NCI-H82 treated with DMSO at 0.1 percent for 48 hours (cell line): ENCODE results near the gene ANTKMT.

Experiments used
- DNase-seq: peaks from one replicate; lab custom pipeline; 2025; ENCODE audit not compliant: unreplicated experiment; lab: John Stamatoyannopoulos, UW

The ANTKMT gene

DNA sequence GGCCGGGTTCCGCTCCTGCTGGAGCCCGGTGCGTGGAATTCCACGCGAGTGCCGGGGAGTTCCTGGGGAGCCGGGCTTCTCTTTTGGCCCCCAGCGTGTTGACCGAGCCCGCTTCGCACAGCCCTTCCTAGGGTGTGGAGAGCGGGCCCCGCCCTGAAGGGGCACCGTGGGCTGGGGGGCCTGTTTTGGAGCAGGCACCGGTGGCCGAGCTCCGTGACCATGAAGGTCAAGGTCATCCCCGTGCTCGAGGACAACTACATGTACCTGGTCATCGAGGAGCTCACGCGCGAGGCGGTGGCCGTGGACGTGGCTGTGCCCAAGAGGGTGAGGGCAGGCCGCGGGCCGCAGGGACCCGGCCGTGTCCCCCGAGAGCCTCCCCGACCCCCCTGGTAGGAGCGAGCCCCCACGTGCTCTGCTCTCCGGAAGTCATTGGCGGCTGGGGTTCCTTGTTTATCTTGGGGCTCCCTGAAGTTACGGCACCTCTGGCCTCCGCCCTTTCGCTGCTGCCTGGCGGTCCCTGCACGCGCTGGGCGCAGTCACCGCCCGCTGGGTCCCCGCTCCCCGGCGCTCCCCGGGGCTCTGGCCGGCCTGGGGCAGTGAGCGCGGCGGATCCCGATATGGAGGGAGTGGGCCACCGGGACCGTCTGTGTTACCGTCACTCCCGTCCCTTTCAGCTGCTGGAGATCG lies 6.5 kb downstream of the ANTKMT start:
- no peak for DNase-seq

DNA sequence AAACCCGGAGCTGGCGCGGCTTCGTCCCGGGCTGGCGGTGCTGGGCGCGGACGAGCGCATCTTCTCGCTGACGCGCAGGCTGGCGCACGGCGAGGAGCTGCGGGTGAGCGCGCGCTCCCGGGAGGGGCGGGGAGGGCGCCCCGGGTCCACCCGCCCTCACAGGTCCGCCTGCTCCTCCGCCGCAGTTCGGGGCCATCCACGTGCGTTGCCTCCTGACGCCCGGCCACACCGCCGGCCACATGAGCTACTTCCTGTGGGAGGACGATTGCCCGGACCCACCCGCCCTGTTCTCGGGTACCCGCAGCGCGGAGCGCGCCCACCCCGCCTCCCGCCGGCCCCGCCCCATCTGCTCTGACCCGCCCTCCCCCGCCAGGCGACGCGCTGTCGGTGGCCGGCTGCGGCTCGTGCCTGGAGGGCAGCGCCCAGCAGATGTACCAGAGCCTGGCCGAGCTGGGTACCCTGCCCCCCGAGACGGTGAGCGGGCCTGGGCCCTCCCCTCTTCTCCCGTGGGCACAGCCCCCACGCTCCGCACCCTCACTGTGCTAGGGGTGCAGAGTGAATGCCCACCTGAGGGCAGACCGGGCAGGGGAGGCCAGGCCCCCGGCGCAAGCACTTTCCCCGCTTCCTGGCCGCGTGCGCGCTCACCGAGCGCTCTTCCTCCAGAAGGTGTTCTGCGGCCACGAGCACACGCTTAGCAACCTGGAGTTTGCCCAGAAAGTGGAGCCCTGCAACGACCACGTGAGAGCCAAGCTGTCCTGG lies 7.4 kb downstream of the ANTKMT start:
- DNase-seq = peak; percentile 21

DNA sequence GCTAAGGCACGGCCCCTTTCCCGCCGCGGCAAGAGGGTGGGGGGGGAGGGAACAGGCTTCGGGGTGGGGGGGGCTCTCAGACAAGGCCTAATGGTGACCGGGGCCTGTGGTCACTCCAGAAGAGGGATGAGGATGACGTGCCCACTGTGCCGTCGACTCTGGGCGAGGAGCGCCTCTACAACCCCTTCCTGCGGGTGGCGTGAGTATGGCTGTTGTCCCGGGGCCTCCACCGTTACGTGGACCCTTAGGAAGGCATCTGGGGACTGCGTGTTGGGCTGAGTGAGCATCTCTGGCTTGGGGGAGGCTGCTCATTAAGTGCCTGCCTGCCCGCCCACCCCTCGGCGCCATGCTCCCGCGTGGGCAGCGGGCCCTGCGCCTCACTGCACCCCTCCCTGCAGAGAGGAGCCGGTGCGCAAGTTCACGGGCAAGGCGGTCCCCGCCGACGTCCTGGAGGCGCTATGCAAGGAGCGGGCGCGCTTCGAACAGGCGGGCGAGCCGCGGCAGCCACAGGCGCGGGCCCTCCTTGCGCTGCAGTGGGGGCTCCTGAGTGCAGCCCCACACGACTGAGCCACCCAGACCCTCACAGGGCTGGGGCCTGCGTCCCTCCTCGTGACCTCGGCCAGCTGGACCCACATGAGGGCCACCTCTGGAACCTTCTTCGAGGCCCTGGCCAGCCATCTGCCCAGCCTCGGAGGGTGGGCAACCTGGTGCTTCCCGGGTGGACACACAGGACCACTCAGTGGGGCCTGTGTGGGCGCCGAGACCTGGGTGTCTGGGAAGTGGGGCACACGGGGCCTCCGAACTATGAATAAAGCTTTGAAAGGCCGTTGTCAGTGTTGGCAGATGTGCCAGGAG lies 8.2 kb downstream of the ANTKMT start:
- no peak for DNase-seq

DNA sequence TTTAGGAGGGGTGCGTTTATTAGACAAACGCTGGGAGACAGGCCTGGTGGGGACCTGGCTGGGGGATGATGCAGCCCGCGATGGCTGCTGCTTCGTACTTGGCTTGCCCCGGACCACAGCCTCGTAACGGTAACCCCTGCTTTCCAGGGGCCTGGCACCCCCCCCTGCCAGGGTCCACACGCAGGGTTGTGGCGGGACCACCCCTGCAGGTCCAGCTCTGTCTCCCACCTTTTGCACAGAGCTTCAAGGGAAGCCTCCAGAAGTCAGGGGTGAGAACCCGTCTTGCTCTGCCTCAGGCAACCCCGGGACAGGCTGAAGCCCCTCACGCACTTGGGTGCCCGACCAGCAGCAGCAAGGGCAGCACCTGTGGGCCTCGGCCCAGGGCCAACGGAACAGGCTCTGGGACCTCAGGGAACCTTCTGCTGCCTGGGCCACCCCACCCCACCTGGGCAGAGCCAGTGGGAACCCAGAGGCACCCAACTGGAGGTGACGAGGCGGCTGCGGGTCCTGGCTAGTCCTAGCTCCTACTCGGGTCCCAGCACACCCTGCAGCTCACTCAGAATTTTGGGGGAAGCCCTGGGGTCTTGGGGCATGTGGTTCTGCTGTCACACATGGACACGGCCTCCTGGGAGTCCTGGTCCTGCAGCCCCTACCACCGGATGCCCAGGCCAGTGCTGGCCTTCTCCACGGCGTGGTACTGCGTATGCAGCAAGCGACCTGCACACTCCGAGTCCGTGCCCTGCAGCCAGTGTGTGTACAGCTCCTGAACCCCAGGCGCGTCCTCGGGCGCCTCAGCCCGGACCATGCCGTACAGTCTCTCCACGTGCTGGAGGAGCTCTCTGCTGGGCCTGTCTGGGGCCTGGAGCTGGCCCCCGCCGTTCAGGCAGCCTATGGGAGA lies 9.1 kb downstream of the ANTKMT start:
- DNase-seq = no peak

DNA sequence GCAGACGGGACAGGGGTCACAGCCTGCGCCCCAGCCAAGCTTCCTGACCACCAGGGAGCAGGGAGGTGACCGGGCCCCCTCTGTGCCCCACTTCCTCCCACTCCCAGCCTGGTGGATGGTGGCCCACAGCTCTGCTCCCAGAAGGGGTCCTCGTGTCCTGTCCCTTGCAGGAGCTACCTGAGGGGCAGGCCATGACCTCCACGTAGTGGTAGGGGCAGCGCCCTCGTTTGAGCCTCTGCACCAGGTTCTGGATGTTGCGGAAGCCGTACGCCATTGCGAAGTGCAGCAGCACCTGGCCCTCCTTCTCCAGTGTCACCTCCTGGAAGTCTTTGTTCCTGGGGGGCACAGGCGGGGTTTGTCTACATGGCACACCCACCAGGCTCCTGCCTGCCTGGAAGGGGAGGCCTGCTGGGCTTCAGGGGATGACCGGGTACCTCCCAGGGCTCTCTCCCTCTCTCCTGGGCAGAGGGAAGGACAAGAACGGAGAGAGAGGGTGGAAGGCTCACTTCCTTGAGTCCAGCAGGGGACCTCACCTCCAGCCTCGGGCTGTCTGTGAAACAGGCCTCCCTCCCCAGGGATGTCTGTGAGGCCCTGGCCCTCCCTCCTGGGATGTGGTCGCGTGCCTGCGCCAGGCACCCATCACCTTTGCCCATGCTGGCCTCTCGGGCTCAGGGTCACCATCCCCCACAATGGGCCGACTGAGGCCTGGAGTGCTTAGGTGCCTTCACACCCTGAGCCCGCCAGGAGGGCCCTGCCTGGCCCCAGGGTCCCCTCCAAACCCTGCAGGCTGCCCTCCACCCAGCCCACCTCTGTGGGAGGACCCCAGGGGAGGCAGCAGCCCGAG lies 9.9 kb downstream of the ANTKMT start:
- no peak for DNase-seq

DNA sequence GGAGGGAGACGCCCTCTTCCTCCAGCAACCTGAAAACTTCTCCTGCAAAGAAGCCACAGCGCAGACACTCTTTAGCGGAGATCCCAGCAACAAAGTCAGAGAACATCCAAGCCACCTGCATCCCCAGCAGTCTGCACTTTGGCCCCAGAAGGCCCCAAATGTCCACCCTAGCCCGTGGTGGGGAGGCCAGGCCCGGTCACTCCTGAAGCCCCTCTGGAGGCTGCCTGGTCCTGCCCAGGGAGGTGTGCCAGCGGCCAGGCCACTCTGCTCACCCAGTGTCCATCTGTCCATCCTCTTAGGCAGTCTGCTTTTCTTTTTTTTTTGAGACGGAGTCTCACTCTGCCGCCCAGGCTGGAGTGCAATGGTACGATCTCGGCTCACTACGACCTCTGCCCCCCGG lies 11.4 kb downstream of the ANTKMT start:
- no peak for DNase-seq

DNA sequence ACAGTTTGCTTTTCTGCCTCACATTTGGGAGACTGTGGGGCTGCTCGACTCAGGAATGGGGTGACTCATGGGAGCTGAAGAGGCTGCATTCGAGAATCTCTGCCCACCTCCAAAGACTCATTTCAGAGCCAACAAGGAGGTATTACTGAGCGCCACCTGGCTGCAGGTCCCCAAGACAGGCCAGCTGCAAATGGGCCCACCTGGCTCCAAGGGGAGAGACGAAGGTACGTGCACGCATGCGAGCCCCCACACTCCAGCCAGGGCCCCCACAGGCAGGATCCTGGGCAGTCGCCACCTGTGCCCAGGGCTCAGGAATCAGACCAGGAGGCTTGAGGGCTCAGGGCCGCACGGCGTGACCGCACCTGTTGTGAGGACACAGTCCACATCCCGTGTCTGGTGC lies 12.0 kb downstream of the ANTKMT start:
- no peak for DNase-seq

DNA sequence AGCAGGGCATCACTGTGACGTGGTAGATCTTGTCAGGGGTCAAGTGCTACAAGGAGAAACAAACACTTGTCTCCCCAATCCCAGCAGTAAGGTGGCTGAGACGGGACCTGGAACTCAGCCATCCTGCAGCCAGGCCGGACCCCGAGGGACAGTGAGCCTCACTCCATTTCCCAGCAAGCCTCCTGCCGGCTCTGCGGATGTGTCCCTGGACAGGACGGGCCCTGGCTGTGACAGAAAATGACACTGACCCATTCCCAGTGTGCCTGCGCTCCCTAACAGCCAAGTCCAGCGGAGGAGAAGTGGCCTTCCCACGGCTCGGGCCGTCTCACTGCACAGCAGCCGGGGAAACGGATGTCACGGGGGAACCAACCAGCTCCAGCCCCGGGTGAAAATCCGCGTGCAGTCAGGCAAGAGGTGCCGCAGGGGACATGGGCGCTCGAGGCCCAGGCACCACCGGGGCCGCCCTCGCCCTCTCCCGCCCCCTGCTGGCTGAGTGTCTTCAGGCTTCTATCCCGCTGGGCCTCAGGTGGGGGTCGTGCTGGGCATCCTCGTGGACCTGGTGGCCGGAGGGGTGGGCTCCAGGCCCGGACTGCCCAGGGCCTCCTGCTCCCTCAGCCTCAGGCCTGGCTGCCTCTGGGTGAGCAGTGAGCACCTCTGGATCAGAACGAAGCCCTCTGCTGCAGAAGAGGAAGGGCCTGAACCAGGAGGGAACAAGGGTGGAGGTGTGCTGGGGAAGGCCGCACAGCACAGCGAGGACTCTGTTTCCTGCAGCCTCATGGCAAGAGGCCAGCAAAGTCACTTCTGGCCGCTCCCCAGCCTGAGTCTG lies 12.6 kb downstream of the ANTKMT start:
- no peak for DNase-seq

DNA sequence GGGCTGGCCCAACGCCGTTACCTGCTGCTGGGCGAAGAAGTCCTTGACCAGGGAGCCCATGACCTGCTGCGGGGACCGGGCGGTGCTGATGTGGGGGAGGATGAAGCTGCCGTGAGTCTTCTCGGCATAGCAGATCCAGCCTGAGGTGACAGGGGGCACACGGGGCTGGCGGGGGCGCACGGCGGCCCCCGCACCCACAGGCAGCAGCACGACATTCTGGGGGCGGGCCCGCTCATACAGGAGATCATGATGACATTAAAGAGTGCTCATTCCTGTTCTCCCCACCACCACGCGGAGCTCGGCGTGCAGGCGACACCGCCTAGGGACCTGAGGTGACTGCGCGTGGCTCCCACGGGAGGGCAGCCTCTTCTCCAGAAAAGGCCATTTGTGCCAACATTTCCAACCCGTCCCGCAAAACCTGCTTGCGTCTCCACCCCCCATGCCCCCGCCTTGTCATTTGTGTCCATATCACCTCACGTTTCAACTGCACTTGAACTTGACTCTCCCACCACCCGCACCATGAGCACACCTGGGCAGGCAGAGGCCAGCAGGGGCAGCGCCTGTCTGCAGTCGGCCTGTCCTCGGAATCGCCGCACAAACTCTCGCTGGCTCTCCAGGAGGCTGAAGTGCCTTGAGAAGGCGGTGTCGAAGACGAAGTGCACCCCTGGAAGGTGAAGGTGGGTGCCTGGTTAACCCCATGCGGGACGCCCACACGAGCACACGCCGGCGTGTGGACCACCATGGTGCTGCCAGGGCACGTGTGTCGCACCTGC lies 13.4 kb downstream of the ANTKMT start:
- no peak for DNase-seq

DNA sequence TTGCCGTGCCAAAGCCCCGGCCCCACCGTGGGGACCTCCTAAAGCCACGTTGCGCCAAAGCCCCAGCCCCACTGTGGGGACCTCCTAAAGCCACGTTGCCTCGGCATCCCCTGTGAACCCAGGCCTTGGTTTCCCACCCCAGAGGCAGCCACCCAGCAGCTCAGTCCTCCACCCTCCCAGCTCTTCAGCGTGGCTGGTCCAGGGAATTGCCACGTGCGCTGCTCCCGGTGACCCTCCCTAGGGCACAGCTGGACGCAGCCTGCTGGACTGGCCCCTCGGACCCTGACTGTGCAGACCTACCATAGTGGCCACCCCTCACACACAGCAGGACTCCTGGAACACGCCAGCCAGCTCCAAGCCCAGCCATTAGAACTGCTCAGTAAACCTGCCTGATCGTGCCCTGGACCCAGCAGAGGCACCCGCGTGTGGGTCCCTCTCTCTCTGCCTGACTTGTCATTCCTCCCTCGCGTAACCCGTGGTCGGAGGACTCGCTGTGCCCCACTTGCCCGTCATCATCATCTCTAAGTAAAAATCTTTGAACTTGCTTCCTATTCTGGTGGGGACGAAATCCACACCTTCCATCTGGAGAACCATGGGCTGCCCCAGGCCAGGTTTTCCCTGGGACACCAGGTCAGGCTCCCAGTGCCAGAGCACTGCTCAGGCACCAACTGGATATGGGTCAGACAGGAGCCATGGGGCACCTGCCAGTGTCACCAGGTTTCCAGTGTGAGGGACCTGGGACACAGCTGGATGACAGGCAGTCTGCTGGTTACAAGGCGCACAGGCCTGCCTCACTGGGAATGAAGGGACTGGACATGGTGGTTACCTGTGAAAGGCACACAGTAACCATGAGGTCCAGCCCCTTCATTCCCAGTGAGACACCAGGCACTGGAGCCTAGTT lies 14.3 kb downstream of the ANTKMT start:
- DNase-seq = no peak

DNA sequence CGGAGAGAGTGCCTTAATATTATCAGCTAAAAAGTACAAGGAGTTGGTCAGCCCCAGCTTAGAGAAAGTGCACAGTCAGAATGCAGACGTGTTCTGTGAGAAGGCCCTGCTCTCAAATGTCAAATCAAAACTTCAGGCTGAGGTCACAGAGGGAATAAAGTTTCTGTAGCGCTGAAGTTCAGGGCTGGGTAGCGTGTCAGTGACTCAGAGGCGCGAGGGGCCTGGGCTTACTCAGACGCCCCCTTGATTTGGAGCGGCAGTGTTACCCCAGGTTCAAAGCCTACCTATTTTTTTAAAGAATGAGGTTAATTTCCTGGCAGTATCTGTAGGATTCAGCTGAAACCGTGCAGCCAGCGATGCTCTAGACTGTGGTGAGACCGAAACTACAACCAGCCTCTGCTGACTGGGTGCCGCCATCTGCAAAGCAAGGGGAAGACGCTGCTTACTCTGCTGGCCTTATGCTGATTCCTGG lies 15.1 kb downstream of the ANTKMT start:
- DNase-seq = no peak

DNA sequence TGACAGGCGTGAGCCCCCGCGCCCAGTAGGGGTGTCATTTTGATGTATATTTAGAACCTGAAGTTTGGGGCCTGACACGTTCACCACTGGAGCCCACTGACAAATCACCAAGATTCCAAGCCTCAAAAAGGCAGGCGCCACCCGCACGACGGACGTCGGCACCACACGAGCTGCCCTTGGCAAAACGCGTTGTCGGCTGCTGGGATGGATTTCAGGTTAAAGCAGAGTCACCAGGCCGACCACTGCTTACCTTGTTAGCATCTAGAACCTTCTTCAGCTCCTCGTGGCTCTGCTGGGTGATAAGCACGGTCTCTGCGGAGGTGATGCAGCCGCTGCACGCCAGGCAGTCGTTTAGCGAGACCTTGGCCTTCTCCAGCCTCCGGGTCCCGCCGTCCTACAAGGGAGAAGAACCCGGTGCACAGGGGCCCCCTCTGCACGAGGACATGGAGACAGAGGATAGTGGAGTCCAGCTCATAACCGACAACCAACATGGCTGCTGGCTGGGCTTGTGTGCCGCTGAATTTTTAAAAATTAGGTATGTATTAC lies 16.1 kb downstream of the ANTKMT start:
- no peak for DNase-seq

DNA sequence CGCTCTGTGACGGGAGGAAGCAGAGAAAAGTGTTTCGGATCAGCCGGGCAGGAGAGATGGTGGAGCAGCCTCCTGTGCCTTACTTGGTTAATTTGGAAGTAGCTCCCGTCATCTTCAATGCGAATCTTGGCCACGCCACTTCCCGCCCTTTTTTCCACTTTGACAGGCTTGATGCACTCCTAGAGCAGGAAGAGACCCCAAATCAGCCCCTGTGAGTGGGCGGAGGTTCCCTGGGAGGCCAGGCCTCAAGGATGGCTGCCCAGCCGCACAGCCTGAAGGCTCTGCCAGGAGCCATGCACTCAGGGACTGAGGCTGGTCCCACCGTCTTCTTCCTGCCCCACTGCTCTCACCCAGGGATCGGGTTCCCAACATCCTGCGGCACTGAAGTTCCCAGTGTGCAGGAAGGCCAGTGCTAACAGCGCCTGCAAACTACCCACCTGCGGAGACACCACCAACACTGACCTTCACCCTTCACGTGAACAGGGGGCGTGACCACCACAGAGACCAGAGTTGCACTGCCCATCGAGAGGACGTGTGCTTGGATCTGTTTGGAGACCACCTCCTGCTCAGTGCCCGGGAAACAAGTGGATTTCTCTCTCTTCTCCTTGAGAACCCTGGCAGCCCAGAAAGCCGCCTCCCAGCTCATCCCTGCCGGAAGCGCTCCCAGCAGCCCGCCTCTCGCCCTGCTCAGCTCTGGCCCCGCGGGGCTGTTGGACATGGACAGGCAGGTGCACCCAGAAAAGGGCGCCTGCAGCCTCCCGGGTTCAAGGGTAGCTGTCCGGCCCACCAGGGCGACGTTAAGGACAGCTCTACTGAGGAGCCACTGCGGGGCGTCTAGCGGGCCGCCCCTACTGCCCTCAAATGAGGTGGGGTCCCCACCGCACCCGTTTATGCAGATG lies 18.9 kb downstream of the ANTKMT start:
- no peak for DNase-seq

DNA sequence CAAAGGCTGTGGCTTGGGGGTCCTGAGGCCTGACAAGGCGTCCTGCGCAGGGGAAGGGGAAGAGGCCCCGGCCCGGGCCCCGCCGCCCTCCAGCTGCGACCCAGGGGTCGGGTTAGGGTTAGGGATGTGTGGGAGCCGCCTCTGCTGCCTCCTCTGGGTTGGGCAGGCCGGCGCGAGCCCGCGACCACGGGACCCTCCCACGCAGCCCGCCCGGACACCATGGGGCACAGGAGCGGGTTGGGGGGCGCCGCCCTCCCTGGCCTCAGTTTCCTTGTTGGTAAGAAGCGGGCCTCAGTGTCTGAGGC lies 19.5 kb downstream of the ANTKMT start:
- DNase-seq = no peak

DNA sequence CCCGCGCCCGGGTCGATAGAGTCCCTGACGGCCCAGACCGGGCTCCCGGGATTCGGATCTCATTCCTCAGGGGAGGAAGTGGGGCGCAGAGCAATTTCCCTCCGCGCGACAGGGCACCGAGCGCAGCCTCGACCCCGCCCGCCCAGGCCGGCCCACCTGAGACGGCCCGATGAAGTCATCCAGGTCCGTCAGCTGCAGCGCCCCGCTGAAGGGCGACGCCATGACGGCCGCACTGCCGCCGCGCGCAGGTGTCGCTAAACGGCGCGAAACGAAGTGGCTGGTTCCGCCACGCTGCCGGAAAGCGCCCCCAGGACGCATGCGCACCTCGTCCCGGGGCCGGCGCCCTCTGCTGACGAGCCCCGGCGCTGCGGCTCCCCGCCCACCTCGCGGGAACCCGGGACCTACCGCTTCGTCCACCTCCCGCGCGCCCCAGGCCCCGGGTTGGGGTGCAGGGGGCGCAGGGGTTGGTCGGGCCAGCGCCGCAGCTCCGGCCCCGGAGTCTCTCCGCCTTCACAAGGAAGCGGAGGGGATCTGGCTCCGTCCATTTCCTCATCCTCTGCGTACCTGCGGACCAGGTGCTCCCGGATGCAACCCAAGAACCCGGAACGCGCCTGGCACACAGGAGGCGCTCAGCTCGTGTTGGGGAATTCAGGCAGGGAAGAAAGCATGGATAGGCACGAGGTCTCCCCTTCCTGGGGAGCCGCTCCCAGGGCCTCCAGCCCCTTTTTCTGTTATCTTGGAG lies 20.0 kb downstream of the ANTKMT start, which contains the start of gene CIAO3:
CIAO3 (minus strand) TSS at position 234 of the 742 bp plus-strand sequence; CDS start at position 222, 12 bp downstream.
- peak; percentile 16 for DNase-seq
